ENCODE data around the gene NCOA1.
"Not testable (repeated sequence)": the region's sequence is repeated elsewhere in the genome, so short reads cannot be mapped to it uniquely, and the experiment has no call there.

NCOA1 gene

DNA sequence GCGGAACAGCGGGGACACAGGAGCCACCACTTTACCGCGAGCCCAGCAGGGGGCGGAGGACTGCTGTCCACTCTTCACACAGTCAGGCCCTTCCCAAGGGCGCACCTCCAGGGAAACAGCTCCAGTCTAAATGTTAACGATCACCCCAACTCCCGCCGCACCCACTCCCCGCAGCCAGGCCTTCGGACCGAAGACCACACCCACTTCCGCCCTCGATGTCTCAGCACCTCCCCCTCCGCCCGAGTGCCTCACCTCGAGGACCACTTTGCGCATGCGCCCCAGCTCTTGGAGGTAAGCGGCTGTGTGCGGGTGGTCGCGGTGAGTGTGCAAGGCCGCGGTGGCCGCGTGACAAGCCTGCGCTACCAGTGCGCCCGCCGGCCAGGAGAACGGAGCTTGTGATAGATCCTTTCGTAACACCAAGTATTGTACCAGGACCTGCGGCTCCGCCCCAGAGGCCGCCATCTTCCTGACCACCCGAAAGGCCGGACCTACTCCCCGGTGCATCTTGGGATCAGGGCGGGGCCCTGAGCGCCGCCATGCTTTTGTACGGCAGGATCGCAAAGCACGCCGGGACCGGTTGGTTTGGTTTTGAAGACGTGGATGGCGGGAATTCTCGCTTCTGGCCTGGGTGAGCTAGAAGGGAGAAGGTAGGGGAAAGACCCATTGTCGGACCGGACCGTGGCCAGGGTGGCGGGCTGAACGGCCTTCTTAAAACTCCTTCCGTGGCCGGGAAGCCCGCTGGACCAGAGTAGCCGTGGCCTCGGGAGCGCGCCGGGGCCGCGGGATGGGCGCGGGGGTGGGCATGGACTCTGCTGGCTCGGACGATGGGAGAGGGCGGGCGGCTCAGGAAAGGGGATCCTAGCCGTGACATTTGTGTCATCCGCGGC lies 302.1 kb downstream of the NCOA1 start, which contains the start of the genes CENPO and PTRHD1:
Gene CENPO (plus strand): TSS at position 552 of the 887 bp plus-strand sequence. CDS start 495 bp downstream, outside the sequence.
Gene PTRHD1 (minus strand): TSS at position 518 of the 887 bp plus-strand sequence. CDS start 14 bp downstream, at position 504.
- DNase-seq (ENCODE audit: low read depth), result peak; percentile 94

- no peak for DNase-seq (ENCODE audit: low read depth)
Observed at GRCh38 chr2:24793761-24794435, 302.8 kb downstream of the NCOA1 start.

- no peak for DNase-seq (ENCODE audit: low read depth)
Observed at GRCh38 chr2:24797644-24798043, 306.6 kb downstream of the NCOA1 start.

DNA sequence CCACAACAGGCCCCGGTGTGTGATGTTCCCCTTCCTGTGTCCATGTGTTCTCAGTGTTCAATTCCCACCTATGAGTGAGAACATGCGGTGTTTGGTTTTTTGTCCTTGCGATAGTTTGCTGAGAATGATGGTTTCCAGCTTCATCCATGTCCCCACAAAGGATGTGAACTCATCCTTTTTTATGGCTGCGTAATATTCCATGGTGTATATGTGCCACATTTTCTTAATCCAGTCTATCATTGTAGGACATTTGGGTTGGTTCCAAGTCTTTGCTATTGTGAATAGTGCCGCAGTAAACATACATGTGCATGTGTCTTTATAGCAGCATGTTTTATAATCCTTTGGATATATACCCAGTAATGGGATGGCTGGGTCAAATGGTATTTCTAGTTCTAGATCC lies 309.4 kb downstream of the NCOA1 start:
- not testable (repeated sequence) for DNase-seq (ENCODE audit: low read depth)

DNA sequence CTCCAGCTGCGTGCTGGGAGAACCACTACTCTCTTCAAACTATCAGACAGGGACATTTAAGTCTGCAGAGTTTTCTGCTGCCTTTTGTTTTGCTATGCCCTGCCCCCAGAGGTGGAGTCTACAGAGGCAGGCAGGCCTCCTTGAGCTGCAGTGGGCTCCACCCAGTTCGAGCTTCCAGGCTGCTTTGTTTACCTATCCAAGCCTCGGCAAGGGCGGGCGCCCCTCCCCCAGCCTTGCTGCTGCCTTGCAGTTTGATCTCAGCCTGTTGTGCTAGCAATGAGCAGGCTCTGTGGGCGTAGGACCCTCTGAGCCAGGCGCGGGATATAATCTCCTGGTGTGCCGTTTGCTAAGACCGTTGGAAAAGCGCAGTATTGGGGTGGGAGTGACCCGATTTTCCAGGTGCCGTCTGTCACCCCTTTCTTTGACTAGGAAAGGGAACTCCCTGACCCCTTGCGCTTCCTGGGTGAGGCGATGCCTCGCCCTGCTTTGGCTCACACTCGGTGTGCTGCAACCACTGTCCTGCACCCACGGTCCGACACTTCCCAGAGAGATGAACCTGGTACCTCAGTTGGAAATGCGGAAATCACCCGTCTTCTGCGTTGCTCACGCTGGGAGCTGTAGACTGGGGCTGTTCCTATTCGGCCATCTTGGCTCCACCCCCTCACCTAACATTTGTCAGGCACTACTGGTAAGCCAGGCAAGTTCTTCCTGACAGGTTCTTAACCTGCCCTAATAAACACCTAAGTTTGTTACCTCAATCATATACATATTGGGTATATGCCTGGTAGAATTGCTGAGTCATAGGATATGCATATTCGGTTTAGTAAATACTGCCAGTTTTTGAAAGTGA lies 315.0 kb downstream of the NCOA1 start:
- DNase-seq (ENCODE audit: low read depth), result not testable (repeated sequence)

GRCh38 chr2:24806661-24807036 lies 315.6 kb downstream of the NCOA1 start:
- no peak for DNase-seq (ENCODE audit: low read depth)

GRCh38 chr2:24809316-24810007 lies 318.4 kb downstream of the NCOA1 start:
- no peak for DNase-seq (ENCODE audit: low read depth)

- DNase-seq (ENCODE audit: low read depth), result no peak
Observed at GRCh38 chr2:24813691-24814137, 322.7 kb downstream of the NCOA1 start.

- no peak for DNase-seq (ENCODE audit: low read depth)
Observed at GRCh38 chr2:24814516-24814915, 323.5 kb downstream of the NCOA1 start.

DNA sequence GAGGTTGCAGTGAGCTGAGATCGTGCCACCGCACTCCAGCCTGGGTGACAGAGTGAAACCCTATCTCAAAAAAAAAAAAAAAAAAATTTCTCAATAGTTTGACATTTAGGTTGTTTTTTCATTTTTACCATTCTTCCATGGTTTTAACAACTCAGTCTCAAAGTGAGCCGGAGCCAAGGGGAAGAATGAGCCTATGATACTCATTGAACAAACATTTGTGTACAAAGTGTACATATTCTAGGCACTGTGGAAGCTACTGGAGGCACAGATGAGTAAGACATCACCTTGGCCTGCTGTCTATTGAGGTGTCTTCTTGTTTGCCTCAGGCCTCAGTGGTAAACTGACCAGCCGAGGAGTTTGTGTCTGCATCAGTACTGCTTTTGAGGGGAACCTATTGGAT lies 324.1 kb downstream of the NCOA1 start:
- no peak for DNase-seq (ENCODE audit: low read depth)

GRCh38 chr2:24816404-24816803 lies 325.4 kb downstream of the NCOA1 start:
- DNase-seq (ENCODE audit: low read depth), result no peak

- peak; percentile 30 for DNase-seq (ENCODE audit: low read depth)
Observed at GRCh38 chr2:24816884-24817283, 325.8 kb downstream of the NCOA1 start.

DNA sequence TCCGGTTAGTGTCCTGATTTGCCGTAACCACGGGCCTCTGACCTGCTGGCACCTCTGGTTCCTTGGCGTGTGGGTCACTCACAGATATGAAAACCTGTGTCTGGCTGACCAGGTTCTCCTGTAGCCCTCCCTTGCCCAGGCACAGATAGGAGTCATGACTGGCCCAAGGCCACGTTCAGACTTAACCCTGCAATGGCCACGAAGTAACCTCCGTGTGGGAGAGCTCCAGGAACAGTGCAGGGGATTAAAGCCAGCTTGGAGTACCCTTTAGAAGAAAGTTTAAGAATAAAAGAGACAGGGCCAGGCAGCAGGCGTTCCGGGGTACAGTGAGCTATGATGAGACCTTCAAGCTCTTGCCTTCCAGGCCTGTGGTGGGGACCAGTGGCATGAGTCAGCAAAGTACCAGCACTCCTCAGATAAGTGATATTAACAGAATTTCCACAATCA lies 327.7 kb downstream of the NCOA1 start:
- no peak for DNase-seq (ENCODE audit: low read depth)

DNA sequence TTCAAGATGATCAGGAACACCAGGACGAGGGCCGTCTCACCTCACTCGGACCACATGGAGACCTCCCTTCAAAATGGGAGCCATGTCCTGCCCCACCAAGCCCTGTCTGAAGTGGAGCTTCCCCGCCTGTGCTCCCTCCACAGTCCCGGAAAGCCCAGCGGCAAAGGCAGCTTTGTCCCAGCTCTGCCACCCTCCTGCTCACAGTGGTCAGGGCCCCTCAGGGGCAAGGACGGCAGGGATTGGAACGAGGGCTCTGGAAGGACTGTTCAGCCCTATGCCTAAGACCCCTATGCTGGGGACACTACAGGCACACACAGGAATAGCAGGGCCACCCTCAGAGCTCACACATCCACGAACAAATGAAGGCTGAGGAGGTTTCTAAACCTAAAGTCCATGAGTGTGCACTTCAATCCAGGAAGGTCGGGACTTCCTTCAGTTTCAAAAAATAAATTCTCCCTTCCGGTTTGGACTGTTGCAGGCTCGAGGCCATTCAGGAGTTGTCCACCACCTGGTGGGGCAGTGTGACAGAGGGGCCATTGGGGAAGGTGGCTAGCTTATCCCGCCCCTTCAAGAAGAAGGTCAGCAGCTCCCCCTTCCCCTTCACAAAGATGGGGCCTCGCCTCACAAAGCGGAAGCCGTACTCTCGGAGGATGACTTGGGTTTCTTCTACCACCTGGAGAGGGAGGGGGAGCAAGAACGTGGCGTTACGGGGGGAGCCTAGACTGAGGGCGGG lies 328.6 kb downstream of the NCOA1 start:
- DNase-seq (ENCODE audit: low read depth), result no peak

DNA sequence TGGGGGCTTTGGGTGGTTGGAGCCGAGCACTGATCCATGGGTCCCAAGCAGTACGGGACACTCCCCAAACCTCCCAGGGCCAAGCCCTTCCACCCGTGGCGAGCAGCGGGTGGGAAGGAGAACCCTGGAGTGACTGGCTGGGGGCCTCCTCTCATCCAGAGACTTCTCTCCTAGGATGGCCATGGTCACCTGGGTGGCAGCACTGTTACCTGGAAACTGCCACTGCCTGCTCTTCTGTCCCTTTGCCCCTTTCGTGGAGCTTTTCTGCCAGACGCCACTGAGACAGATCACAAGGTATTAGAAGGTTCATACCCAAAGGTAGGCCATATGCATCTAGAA lies 329.1 kb downstream of the NCOA1 start:
- DNase-seq (ENCODE audit: low read depth), result no peak
